ENCODE measurements around the gene FAM50A.

The FAM50A gene

GRCh38 chrX:154439841-154440240, 4.1 kb upstream of the FAM50A start:
- Mint-ChIP-seq H3K27ac (no peak overlapping the region), H3K4me3 (no peak overlapping the region), H3K27me3 (no peaks in the 10 kb centered on the region), H3K4me1 (ENCODE audit: low read depth) (peaks cover 59% of the 10 kb centered on the region), H3K36me3 (ENCODE audit: low read depth) (peaks cover 78% of the 10 kb centered on the region), H3K9me3 (no peaks in the 10 kb centered on the region)
- intact Hi-C loops (cut with micrococcal nuclease): no loop called here

GRCh38 chrX:154440623-154441357, 3.2 kb upstream of the FAM50A start:
- Mint-ChIP-seq H3K27ac (no peak overlapping the region), H3K9me3 (no peaks in the 10 kb centered on the region), H3K4me1 (ENCODE audit: low read depth) (peaks cover 55% of the 10 kb centered on the region), H3K27me3 (no peaks in the 10 kb centered on the region), H3K36me3 (ENCODE audit: low read depth) (peaks cover 70% of the 10 kb centered on the region), H3K4me3 (no peak overlapping the region)
- intact Hi-C loops (cut with micrococcal nuclease): no loop called here

- H3K27ac Mint-ChIP-seq: no peak overlapping the region
- H3K9me3 Mint-ChIP-seq: no peaks in the 10 kb centered on the region
- no peak overlapping the region for H3K4me3 Mint-ChIP-seq
- peaks cover 71% of the 10 kb centered on the region for H3K36me3 Mint-ChIP-seq (ENCODE audit: low read depth)
- peaks cover 56% of the 10 kb centered on the region for H3K4me1 Mint-ChIP-seq (ENCODE audit: low read depth)
- H3K27me3 Mint-ChIP-seq: no peaks in the 10 kb centered on the region
- intact Hi-C loops (cut with micrococcal nuclease): no loop called here
Measured at GRCh38 chrX:154441564-154441963, 2.4 kb upstream of the FAM50A start.

GRCh38 chrX:154441984-154442707, 1.8 kb upstream of the FAM50A start:
- intact Hi-C loops (cut with micrococcal nuclease): no loop called here

GRCh38 chrX:154443479-154443910, 446 bp upstream of the FAM50A start:
- Mint-ChIP-seq H3K4me1 (ENCODE audit: low read depth) (peaks cover 51% of the 10 kb centered on the region), H3K4me3 (peak overlapping the region; percentile 76), H3K27ac (peak overlapping the region; percentile 87), H3K36me3 (ENCODE audit: low read depth) (peaks cover 77% of the 10 kb centered on the region), H3K9me3 (no peaks in the 10 kb centered on the region), H3K27me3 (no peaks in the 10 kb centered on the region)
- intact Hi-C loops (cut with micrococcal nuclease): no loop called here

More at GRCh38 chrX:154441984-154442707, 1.8 kb upstream of the FAM50A start:
- H3K4me1 Mint-ChIP-seq (ENCODE audit: low read depth): peaks cover 59% of the 10 kb centered on the region
- no peaks in the 10 kb centered on the region for H3K27me3 Mint-ChIP-seq
- H3K4me3 Mint-ChIP-seq: no peak overlapping the region
- peaks cover 77% of the 10 kb centered on the region for H3K36me3 Mint-ChIP-seq (ENCODE audit: low read depth)
- no peaks in the 10 kb centered on the region for H3K9me3 Mint-ChIP-seq
- peak overlapping the region; percentile 87 for H3K27ac Mint-ChIP-seq

- peaks cover 45% of the 10 kb centered on the region for H3K4me1 Mint-ChIP-seq (ENCODE audit: low read depth)
- H3K4me3 Mint-ChIP-seq: peak overlapping the region; percentile 83
- H3K27me3 Mint-ChIP-seq: no peaks in the 10 kb centered on the region
- peak overlapping the region; percentile 87 for H3K27ac Mint-ChIP-seq
- no peaks in the 10 kb centered on the region for H3K9me3 Mint-ChIP-seq
- intact Hi-C loops (cut with micrococcal nuclease): no loop called here
- H3K36me3 Mint-ChIP-seq (ENCODE audit: low read depth): peaks cover 77% of the 10 kb centered on the region
Measured at GRCh38 chrX:154444755-154445246, 860 bp downstream of the FAM50A start.

- intact Hi-C loops (cut with micrococcal nuclease): no loop called here
Measured at GRCh38 chrX:154445776-154446175, 1.8 kb downstream of the FAM50A start.

GRCh38 chrX:154446430-154446829, 2.5 kb downstream of the FAM50A start:
- Mint-ChIP-seq H3K27me3 (no peaks in the 10 kb centered on the region), H3K36me3 (ENCODE audit: low read depth) (peaks cover 76% of the 10 kb centered on the region), H3K9me3 (no peaks in the 10 kb centered on the region), H3K4me3 (peak overlapping the region; percentile 21), H3K27ac (peak overlapping the region; percentile 65), H3K4me1 (ENCODE audit: low read depth) (peaks cover 43% of the 10 kb centered on the region)
- intact Hi-C loops (cut with micrococcal nuclease): no loop called here

More at GRCh38 chrX:154445776-154446175, 1.8 kb downstream of the FAM50A start:
- peaks cover 45% of the 10 kb centered on the region for H3K4me1 Mint-ChIP-seq (ENCODE audit: low read depth)
- H3K4me3 Mint-ChIP-seq: peak overlapping the region; percentile 21
- no peaks in the 10 kb centered on the region for H3K9me3 Mint-ChIP-seq
- peak overlapping the region; percentile 65 for H3K27ac Mint-ChIP-seq
- H3K27me3 Mint-ChIP-seq: no peaks in the 10 kb centered on the region
- H3K36me3 Mint-ChIP-seq (ENCODE audit: low read depth): peaks cover 77% of the 10 kb centered on the region

GRCh38 chrX:154448484-154448883, 4.5 kb downstream of the FAM50A start:
- intact Hi-C loops (cut with micrococcal nuclease): no loop called here
- Mint-ChIP-seq H3K4me3 (no peak overlapping the region), H3K27ac (no peak overlapping the region), H3K4me1 (ENCODE audit: low read depth) (peaks cover 25% of the 10 kb centered on the region), H3K9me3 (no peaks in the 10 kb centered on the region), H3K36me3 (ENCODE audit: low read depth) (peaks cover 76% of the 10 kb centered on the region), H3K27me3 (no peaks in the 10 kb centered on the region)

- intact Hi-C loops (cut with micrococcal nuclease): loop anchor here (10.0 kb wide), 1 partner anchor 45 kb away; the partner anchor contains the start of gene DNASE1L1
- H3K27me3 Mint-ChIP-seq: peaks cover 3% of the 10 kb centered on the region
- H3K9me3 Mint-ChIP-seq: no peaks in the 10 kb centered on the region
- peaks cover 22% of the 10 kb centered on the region for H3K4me1 Mint-ChIP-seq (ENCODE audit: low read depth)
- no peak overlapping the region for H3K4me3 Mint-ChIP-seq
- no peak overlapping the region for H3K27ac Mint-ChIP-seq
- H3K36me3 Mint-ChIP-seq (ENCODE audit: low read depth): peaks cover 85% of the 10 kb centered on the region
Measured at GRCh38 chrX:154449618-154450017, 5.7 kb downstream of the FAM50A start.

GRCh38 chrX:154450312-154450711, 6.4 kb downstream of the FAM50A start:
- intact Hi-C loops (cut with micrococcal nuclease): loop anchor here (10.0 kb wide), 1 partner anchor 46 kb away; the partner anchor contains the start of gene DNASE1L1
- peaks cover 15% of the 10 kb centered on the region for H3K4me1 Mint-ChIP-seq (ENCODE audit: low read depth)
- peaks cover 87% of the 10 kb centered on the region for H3K36me3 Mint-ChIP-seq (ENCODE audit: low read depth)
- no peaks in the 10 kb centered on the region for H3K9me3 Mint-ChIP-seq
- no peak overlapping the region for H3K27ac Mint-ChIP-seq
- no peak overlapping the region for H3K4me3 Mint-ChIP-seq
- peaks cover 3% of the 10 kb centered on the region for H3K27me3 Mint-ChIP-seq

- peaks cover 6% of the 10 kb centered on the region for H3K4me1 Mint-ChIP-seq (ENCODE audit: low read depth)
- H3K4me3 Mint-ChIP-seq: no peak overlapping the region
- H3K27ac Mint-ChIP-seq: no peak overlapping the region
- H3K27me3 Mint-ChIP-seq: peaks cover 3% of the 10 kb centered on the region
- peaks cover 65% of the 10 kb centered on the region for H3K36me3 Mint-ChIP-seq (ENCODE audit: low read depth)
- intact Hi-C loops (cut with micrococcal nuclease): loop anchor here (10.0 kb wide), 1 partner anchor 48 kb away; the partner anchor contains the start of gene DNASE1L1
- H3K9me3 Mint-ChIP-seq: no peaks in the 10 kb centered on the region
Measured at GRCh38 chrX:154452823-154453222, 8.9 kb downstream of the FAM50A start.

GRCh38 chrX:154457491-154458115, 13.7 kb downstream of the FAM50A start:
- intact Hi-C loops (cut with micrococcal nuclease): loop anchor here (10.0 kb wide), 1 partner anchor 53 kb away; the partner anchor contains the start of gene DNASE1L1
- Mint-ChIP-seq H3K27me3 (peaks cover 10% of the 10 kb centered on the region), H3K36me3 (ENCODE audit: low read depth) (peaks cover 48% of the 10 kb centered on the region), H3K4me1 (ENCODE audit: low read depth) (peaks cover 30% of the 10 kb centered on the region), H3K4me3 (peak overlapping the region; percentile 93), H3K9me3 (no peaks in the 10 kb centered on the region), H3K27ac (peak overlapping the region; percentile 92)

All from dendritic cell treated with granulocyte-macrophage colony-stimulating factor and Interleukin-4, amounts not matched to agents 40 ng/mL and 50 ng/mL, for 4 days (primary cell).